ENCODE measurements around the gene FHOD3. TPM values are rescaled to one million over a fixed set of nuclear protein-coding genes. Genes with fewer than 3 reads are reported as not detected.

Gene FHOD3
- total and polyA plus RNA-seq, 5 donors from 2014 or later, result not detected

GRCh38 chr18:36578871-36579710 lies 281.6 kb downstream of the FHOD3 start:
- ATAC-seq (ENCODE audit: low read depth in 2 of 2), result no peak
- no peak overlapping the region for H3K27ac Mint-ChIP-seq
- H3K4me1 ChIP-seq (ENCODE audit: control insufficient read depth, insufficient read depth, low read length, poor library complexity, severe bottlenecking), result no peaks in the 10 kb centered on the region
- H3K4me3 ChIP-seq (ENCODE audit: low read depth, low read length), result no peak overlapping the region
- no peaks in the 10 kb centered on the region for H3K36me3 Mint-ChIP-seq
- H3K27me3 Mint-ChIP-seq, result peaks cover 6% of the 10 kb centered on the region
- DNase-seq, result no peak
- no peaks in the 10 kb centered on the region for H3K9me3 Mint-ChIP-seq
- H3K4me3 Mint-ChIP-seq, result no peak overlapping the region
- H3K27me3 ChIP-seq (ENCODE audit: control insufficient read depth, insufficient read depth, low read length), result no peaks in the 10 kb centered on the region
- no peaks in the 10 kb centered on the region for H3K9me3 ChIP-seq (ENCODE audit: control insufficient read depth in 2 of 2, low read length in 2 of 2)
- no peak overlapping the region for H3K27ac ChIP-seq (ENCODE audit: insufficient read depth, low read length, poor library complexity, severe bottlenecking)
- H3K4me1 Mint-ChIP-seq, result no peaks in the 10 kb centered on the region
- H3K36me3 ChIP-seq (ENCODE audit: control insufficient read depth, insufficient read depth, low read length), result no peaks in the 10 kb centered on the region

DNA sequence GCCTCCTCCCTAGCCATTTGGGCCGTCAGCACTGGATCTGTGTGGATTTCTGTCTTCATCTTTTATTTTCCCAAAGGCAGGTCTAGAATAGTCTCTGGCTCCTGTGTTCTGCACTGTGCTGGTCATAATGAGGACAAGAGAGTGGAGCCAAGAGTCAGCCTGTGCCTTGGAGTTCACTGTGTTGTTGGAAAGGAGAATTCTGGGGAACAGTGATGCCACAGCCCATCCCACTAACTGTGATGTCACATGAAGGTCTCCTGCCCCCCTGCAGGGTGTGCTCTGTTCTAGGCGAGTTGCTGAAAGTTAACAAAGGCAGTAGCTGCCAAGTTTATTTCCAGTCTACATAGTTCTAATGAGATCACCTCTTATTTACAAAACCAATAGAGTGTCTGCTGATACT lies 282.8 kb downstream of the FHOD3 start:
- ATAC-seq (ENCODE audit: low read depth in 2 of 2) (no peak), DNase-seq (no peak)
- Mint-ChIP-seq H3K36me3 (no peaks in the 10 kb centered on the region), H3K27ac (no peak overlapping the region), H3K27me3 (peaks cover 6% of the 10 kb centered on the region), H3K9me3 (no peaks in the 10 kb centered on the region), H3K4me1 (no peaks in the 10 kb centered on the region), H3K4me3 (no peak overlapping the region)
- Histone ChIP-seq H3K27ac (ENCODE audit: insufficient read depth, low read length, poor library complexity, severe bottlenecking) (no peak overlapping the region), H3K9me3 (ENCODE audit: control insufficient read depth in 2 of 2, low read length in 2 of 2) (no peaks in the 10 kb centered on the region), H3K4me1 (ENCODE audit: control insufficient read depth, insufficient read depth, low read length, poor library complexity, severe bottlenecking) (no peaks in the 10 kb centered on the region), H3K36me3 (ENCODE audit: control insufficient read depth, insufficient read depth, low read length) (no peaks in the 10 kb centered on the region), H3K27me3 (ENCODE audit: control insufficient read depth, insufficient read depth, low read length) (no peaks in the 10 kb centered on the region), H3K4me3 (ENCODE audit: low read depth, low read length) (no peak overlapping the region)

- Histone ChIP-seq H3K4me1 (ENCODE audit: control insufficient read depth, insufficient read depth, low read length, poor library complexity, severe bottlenecking) (no peaks in the 10 kb centered on the region), H3K27me3 (ENCODE audit: control insufficient read depth, insufficient read depth, low read length) (no peaks in the 10 kb centered on the region), H3K4me3 (ENCODE audit: low read depth, low read length) (no peak overlapping the region), H3K9me3 (ENCODE audit: control insufficient read depth in 2 of 2, low read length in 2 of 2) (no peaks in the 10 kb centered on the region), H3K27ac (ENCODE audit: insufficient read depth, low read length, poor library complexity, severe bottlenecking) (no peak overlapping the region), H3K36me3 (ENCODE audit: control insufficient read depth, insufficient read depth, low read length) (no peaks in the 10 kb centered on the region)
- no peak overlapping the region for H3K27ac Mint-ChIP-seq
- H3K27me3 Mint-ChIP-seq, result peaks cover 6% of the 10 kb centered on the region
- no peaks in the 10 kb centered on the region for H3K9me3 Mint-ChIP-seq
- no peaks in the 10 kb centered on the region for H3K36me3 Mint-ChIP-seq
- H3K4me3 Mint-ChIP-seq, result no peak overlapping the region
- no peaks in the 10 kb centered on the region for H3K4me1 Mint-ChIP-seq
- no peak for ATAC-seq (ENCODE audit: low read depth in 2 of 2)
- no peak for DNase-seq
Observed at GRCh38 chr18:36580874-36581750, 283.6 kb downstream of the FHOD3 start.

- no peak for ATAC-seq (ENCODE audit: low read depth in 2 of 2)
- H3K4me3 Mint-ChIP-seq, result no peak overlapping the region
Observed at GRCh38 chr18:36582988-36583745, 285.7 kb downstream of the FHOD3 start.

GRCh38 chr18:36589857-36590543 lies 292.5 kb downstream of the FHOD3 start:
- Mint-ChIP-seq H3K9me3 (no peaks in the 10 kb centered on the region), H3K4me1 (no peaks in the 10 kb centered on the region), H3K36me3 (no peaks in the 10 kb centered on the region), H3K27ac (peak overlapping the region in 1 of 3 donors; percentile 69), H3K27me3 (no peaks in the 10 kb centered on the region), H3K4me3 (no peak overlapping the region)
- no peaks in the 10 kb centered on the region for H3K9me3 ChIP-seq (ENCODE audit: control insufficient read depth in 2 of 2, low read length in 2 of 2)
- no peak overlapping the region for H3K4me3 ChIP-seq (ENCODE audit: low read depth, low read length)
- H3K4me1 ChIP-seq (ENCODE audit: control insufficient read depth, insufficient read depth, low read length, poor library complexity, severe bottlenecking), result no peaks in the 10 kb centered on the region
- no peak for DNase-seq
- H3K36me3 ChIP-seq (ENCODE audit: control insufficient read depth, insufficient read depth, low read length), result no peaks in the 10 kb centered on the region
- no peak for ATAC-seq (ENCODE audit: low read depth in 2 of 2)
- no peak overlapping the region for H3K27ac ChIP-seq (ENCODE audit: insufficient read depth, low read length, poor library complexity, severe bottlenecking)
- no peaks in the 10 kb centered on the region for H3K27me3 ChIP-seq (ENCODE audit: control insufficient read depth, insufficient read depth, low read length)

More at GRCh38 chr18:36582988-36583745, 285.7 kb downstream of the FHOD3 start:
- Histone ChIP-seq H3K27me3 (ENCODE audit: control insufficient read depth, insufficient read depth, low read length) (no peaks in the 10 kb centered on the region), H3K4me1 (ENCODE audit: control insufficient read depth, insufficient read depth, low read length, poor library complexity, severe bottlenecking) (no peaks in the 10 kb centered on the region), H3K9me3 (ENCODE audit: control insufficient read depth in 2 of 2, low read length in 2 of 2) (no peaks in the 10 kb centered on the region), H3K4me3 (ENCODE audit: low read depth, low read length) (no peak overlapping the region), H3K36me3 (ENCODE audit: control insufficient read depth, insufficient read depth, low read length) (no peaks in the 10 kb centered on the region), H3K27ac (ENCODE audit: insufficient read depth, low read length, poor library complexity, severe bottlenecking) (no peak overlapping the region)
- H3K27me3 Mint-ChIP-seq, result peaks cover 6% of the 10 kb centered on the region
- H3K27ac Mint-ChIP-seq, result no peak overlapping the region
- DNase-seq, result no peak
- H3K4me1 Mint-ChIP-seq, result no peaks in the 10 kb centered on the region
- H3K36me3 Mint-ChIP-seq, result no peaks in the 10 kb centered on the region
- no peaks in the 10 kb centered on the region for H3K9me3 Mint-ChIP-seq

GRCh38 chr18:36590621-36591580 lies 293.4 kb downstream of the FHOD3 start:
- H3K4me1 ChIP-seq (ENCODE audit: control insufficient read depth, insufficient read depth, low read length, poor library complexity, severe bottlenecking), result no peaks in the 10 kb centered on the region
- Mint-ChIP-seq H3K36me3 (no peaks in the 10 kb centered on the region), H3K4me1 (no peaks in the 10 kb centered on the region), H3K27ac (no peak overlapping the region), H3K9me3 (no peaks in the 10 kb centered on the region), H3K27me3 (no peaks in the 10 kb centered on the region), H3K4me3 (no peak overlapping the region)
- no peaks in the 10 kb centered on the region for H3K27me3 ChIP-seq (ENCODE audit: control insufficient read depth, insufficient read depth, low read length)
- no peak overlapping the region for H3K27ac ChIP-seq (ENCODE audit: insufficient read depth, low read length, poor library complexity, severe bottlenecking)
- H3K36me3 ChIP-seq (ENCODE audit: control insufficient read depth, insufficient read depth, low read length), result no peaks in the 10 kb centered on the region
- no peaks in the 10 kb centered on the region for H3K9me3 ChIP-seq (ENCODE audit: control insufficient read depth in 2 of 2, low read length in 2 of 2)
- H3K4me3 ChIP-seq (ENCODE audit: low read depth, low read length), result no peak overlapping the region
- DNase-seq, result no peak
- no peak for ATAC-seq (ENCODE audit: low read depth in 2 of 2)
